ENCODE measurements around the gene WDR4.

DNA sequence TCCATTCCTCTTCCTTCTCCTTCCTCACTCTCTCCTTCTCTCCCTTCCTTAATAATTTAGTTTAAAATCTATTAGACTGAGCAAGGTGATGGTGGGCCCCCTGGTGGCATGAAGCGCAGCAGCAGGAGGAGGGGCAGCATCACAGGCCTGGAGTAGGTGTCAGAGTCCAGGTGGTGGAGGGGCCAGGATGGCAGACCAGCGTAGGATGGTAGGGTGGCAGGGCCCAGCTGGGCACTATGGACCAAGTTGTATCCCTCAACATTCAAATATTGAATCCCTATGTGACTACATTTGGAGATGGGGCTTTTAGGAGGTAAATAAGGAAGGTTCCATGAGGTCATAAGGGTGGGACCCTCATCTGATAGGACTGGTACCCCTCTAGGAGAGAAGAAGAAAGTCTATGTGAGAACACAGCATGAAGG, 61.0 kb downstream of the WDR4 start:
- TF ChIP-seq, protein P1, sequence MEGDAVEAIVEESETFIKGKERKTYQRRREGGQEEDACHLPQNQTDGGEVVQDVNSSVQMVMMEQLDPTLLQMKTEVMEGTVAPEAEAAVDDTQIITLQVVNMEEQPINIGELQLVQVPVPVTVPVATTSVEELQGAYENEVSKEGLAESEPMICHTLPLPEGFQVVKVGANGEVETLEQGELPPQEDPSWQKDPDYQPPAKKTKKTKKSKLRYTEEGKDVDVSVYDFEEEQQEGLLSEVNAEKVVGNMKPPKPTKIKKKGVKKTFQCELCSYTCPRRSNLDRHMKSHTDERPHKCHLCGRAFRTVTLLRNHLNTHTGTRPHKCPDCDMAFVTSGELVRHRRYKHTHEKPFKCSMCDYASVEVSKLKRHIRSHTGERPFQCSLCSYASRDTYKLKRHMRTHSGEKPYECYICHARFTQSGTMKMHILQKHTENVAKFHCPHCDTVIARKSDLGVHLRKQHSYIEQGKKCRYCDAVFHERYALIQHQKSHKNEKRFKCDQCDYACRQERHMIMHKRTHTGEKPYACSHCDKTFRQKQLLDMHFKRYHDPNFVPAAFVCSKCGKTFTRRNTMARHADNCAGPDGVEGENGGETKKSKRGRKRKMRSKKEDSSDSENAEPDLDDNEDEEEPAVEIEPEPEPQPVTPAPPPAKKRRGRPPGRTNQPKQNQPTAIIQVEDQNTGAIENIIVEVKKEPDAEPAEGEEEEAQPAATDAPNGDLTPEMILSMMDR (IDR thresholded peaks at IDR 0.05; ENCODE audit: low read length): peak; percentile 91
- no peak for TF ChIP-seq EZH2 (IDR thresholded peaks at IDR 0.05; ENCODE audit: borderline replicate concordance, low read length)
